ENCODE measurements around the gene GALT.

Gene GALT

GRCh38 chr9:34646211-34647083 lies at the start of gene GALT:
TSS of gene GALT (plus strand) at chr9:34646675. CDS start at chr9:34646705, 30 bp downstream.
- peak within 1 kb of the TSS; percentile 72 for H3K4me3 ChIP-seq (ENCODE audit: low read depth, low read length)

GRCh38 chr9:34599546-34599945 lies 46.9 kb upstream of the GALT start:
- H3K4me3 ChIP-seq (ENCODE audit: low read depth, low read length): no peak overlapping the region

- H3K4me3 ChIP-seq (ENCODE audit: low read depth, low read length): no peak overlapping the region
Measured at GRCh38 chr9:34600908-34601307, 45.6 kb upstream of the GALT start.

GRCh38 chr9:34601937-34602573 lies 44.4 kb upstream of the GALT start:
- H3K4me3 ChIP-seq (ENCODE audit: low read depth, low read length): no peak overlapping the region

- H3K4me3 ChIP-seq (ENCODE audit: low read depth, low read length): no peak overlapping the region
Measured at GRCh38 chr9:34603610-34604231, 42.8 kb upstream of the GALT start.

GRCh38 chr9:34606190-34606589 lies 40.3 kb upstream of the GALT start:
- H3K4me3 ChIP-seq (ENCODE audit: low read depth, low read length): no peak overlapping the region

GRCh38 chr9:34606905-34607304 lies 39.6 kb upstream of the GALT start:
- H3K4me3 ChIP-seq (ENCODE audit: low read depth, low read length): no peak overlapping the region

GRCh38 chr9:34607331-34607730 lies 39.1 kb upstream of the GALT start:
- H3K4me3 ChIP-seq (ENCODE audit: low read depth, low read length): no peak overlapping the region

- peak overlapping the region; percentile 67 for H3K4me3 ChIP-seq (ENCODE audit: low read depth, low read length)
Measured at GRCh38 chr9:34610434-34611206, 35.9 kb upstream of the GALT start.

- peak overlapping the region; percentile 67 for H3K4me3 ChIP-seq (ENCODE audit: low read depth, low read length)
Measured at GRCh38 chr9:34611251-34611810, 35.1 kb upstream of the GALT start.

- peak within 1 kb of the TSS; percentile 67 for H3K4me3 ChIP-seq (ENCODE audit: low read depth, low read length)
Measured at GRCh38 chr9:34611811-34612787, 34.4 kb upstream of the GALT start, which contains the start of gene RPP25L. TSS of gene RPP25L (minus strand) at chr9:34612097. CDS start at chr9:34611296, 801 bp downstream.

GRCh38 chr9:34612788-34613390 lies 33.6 kb upstream of the GALT start:
- peak overlapping the region; percentile 67 for H3K4me3 ChIP-seq (ENCODE audit: low read depth, low read length)

GRCh38 chr9:34615132-34615531 lies 31.3 kb upstream of the GALT start:
- H3K4me3 ChIP-seq (ENCODE audit: low read depth, low read length): no peak overlapping the region

- peak within 1 kb of the TSS; percentile 75 for H3K4me3 ChIP-seq (ENCODE audit: low read depth, low read length)
Measured at GRCh38 chr9:34620061-34620994, 26.1 kb upstream of the GALT start, which contains the start of gene DCTN3. TSS of gene DCTN3 (minus strand) at chr9:34620495. CDS start at chr9:34620464, 31 bp downstream.

GRCh38 chr9:34623374-34624235 lies 22.9 kb upstream of the GALT start:
- H3K4me3 ChIP-seq (ENCODE audit: low read depth, low read length): no peak overlapping the region

- H3K4me3 ChIP-seq (ENCODE audit: low read depth, low read length): no peak overlapping the region
Measured at GRCh38 chr9:34624475-34625185, 21.8 kb upstream of the GALT start.

Data from iPS-11a (cell line).